Mucosa of gallbladder (tissue), 1 donor: Measurements from ENCODE around the gene ERN1. TPM values are rescaled to one million over a fixed set of nuclear protein-coding genes. Genes with fewer than 3 reads are reported as not detected.

Experiments
- DNase-seq: peaks from one replicate; pipeline ENCODE4 v3.0.0-alpha.2; 2020; ENCODE audit warnings: low spot score
- total RNA-seq: library from RNA; stranded (reverse); gene quantifications from one replicate; pipeline ENCODE4 v1.2.1, GENCODE V29; 2021
- donor health status: DM: no; HTN: no; CAD: no.

Gene ERN1
- total RNA-seq, 1 donor from 2014 or later = 41.6 TPM

- no peak for DNase-seq
Measured at GRCh38 chr17:64004218-64004770, 125.7 kb downstream of the ERN1 start.

- DNase-seq = no peak
Measured at GRCh38 chr17:64003526-64004121, 126.3 kb downstream of the ERN1 start.

- DNase-seq = no peak
Measured at GRCh38 chr17:64002658-64003525, 127.1 kb downstream of the ERN1 start.

GRCh38 chr17:64001763-64002529 lies 128.0 kb downstream of the ERN1 start:
- no peak for DNase-seq

GRCh38 chr17:64001091-64001579 lies 128.8 kb downstream of the ERN1 start:
- DNase-seq = no peak

GRCh38 chr17:63999680-64000531 lies 130.0 kb downstream of the ERN1 start:
- DNase-seq = no peak

GRCh38 chr17:63998721-63999679 lies 130.9 kb downstream of the ERN1 start:
- no peak for DNase-seq

- peak; percentile 59 for DNase-seq
Measured at GRCh38 chr17:63998050-63998720, 131.8 kb downstream of the ERN1 start, which contains the start of gene PRR29. Gene PRR29, plus strand, starts transcription at chr17:63998351. Its CDS starts 14 bp downstream, at chr17:63998365.

GRCh38 chr17:63997341-63998048 lies 132.4 kb downstream of the ERN1 start:
- no peak for DNase-seq

- DNase-seq = no peak
Measured at GRCh38 chr17:63996430-63997182, 133.3 kb downstream of the ERN1 start.

GRCh38 chr17:63995626-63996025 lies 134.3 kb downstream of the ERN1 start:
- DNase-seq = no peak

- no peak for DNase-seq
Measured at GRCh38 chr17:63993368-63993985, 136.5 kb downstream of the ERN1 start.

- DNase-seq = no peak
Measured at GRCh38 chr17:63991611-63992010, 138.3 kb downstream of the ERN1 start.

GRCh38 chr17:63989622-63990345 lies 140.2 kb downstream of the ERN1 start:
- DNase-seq = no peak
